Myocyte (in vitro differentiated cells): ENCODE data around the gene AMY2A. TPM values are rescaled to one million over a fixed set of nuclear protein-coding genes. Genes with fewer than 3 reads are reported as not detected.
"Not testable (repeated sequence)": the region's sequence is repeated elsewhere in the genome, so short reads cannot be mapped to it uniquely, and the experiment has no call there.

ENCODE experiments used
- DNase-seq: peaks from one replicate; pipeline ENCODE4 v3.0.0-alpha.2; 2012; ENCODE audit warnings: low read depth
- polyA plus RNA-seq: library from polyadenylated mRNA; unstranded; fragments of >200 nt; gene quantifications from one replicate; pipeline ENCODE4 v1.2.1, GENCODE V29; 2012; ENCODE audit warnings: missing spikeins
- total RNA-seq: library from RNA; depleted of rRNA; stranded (reverse); fragments of >200 nt; gene quantifications from 2 replicates; pipeline ENCODE4 v1.2.3, GENCODE V29; 2014

Gene AMY2A
- total RNA-seq: not detected in 2 replicates
- polyA plus RNA-seq: not detected

GRCh38 chr1:103616994-103617477 lies at the start of gene AMY2A:
TSS of gene AMY2A (plus strand) at chr1:103617427. CDS start at chr1:103617441, 14 bp downstream.
- DNase-seq: not testable (repeated sequence)

GRCh38 chr1:103569493-103569892 lies 47.7 kb upstream of the AMY2A start:
- DNase-seq: no peak

- not testable (repeated sequence) for DNase-seq
Observed at GRCh38 chr1:103571289-103571688, 45.9 kb upstream of the AMY2A start, which contains the start of gene AMY2B. TSS of gene AMY2B (plus strand) at chr1:103571589. CDS start at chr1:103571603, 14 bp downstream.

- peak; percentile 1 for DNase-seq
Observed at GRCh38 chr1:103576065-103576464, 41.2 kb upstream of the AMY2A start.

GRCh38 chr1:103576784-103577183 lies 40.4 kb upstream of the AMY2A start:
- DNase-seq: not testable (repeated sequence)

- no peak for DNase-seq
Observed at GRCh38 chr1:103582464-103582863, 34.8 kb upstream of the AMY2A start.

- no peak for DNase-seq
Observed at GRCh38 chr1:103583887-103584286, 33.3 kb upstream of the AMY2A start.

GRCh38 chr1:103584537-103584936 lies 32.7 kb upstream of the AMY2A start:
- DNase-seq: no peak

GRCh38 chr1:103602740-103603139 lies 14.5 kb upstream of the AMY2A start:
- DNase-seq: not testable (repeated sequence)

- no peak for DNase-seq
Observed at GRCh38 chr1:103616362-103616761, 865 bp upstream of the AMY2A start.

- not testable (repeated sequence) for DNase-seq
Observed at GRCh38 chr1:103627436-103627835, 10.2 kb downstream of the AMY2A start.

GRCh38 chr1:103641194-103641593 lies 24.0 kb downstream of the AMY2A start:
- not testable (repeated sequence) for DNase-seq

GRCh38 chr1:103643908-103644307 lies 26.7 kb downstream of the AMY2A start:
- DNase-seq: not testable (repeated sequence)

GRCh38 chr1:103650305-103650704 lies 33.1 kb downstream of the AMY2A start:
- not testable (repeated sequence) for DNase-seq

GRCh38 chr1:103650889-103651288 lies 33.7 kb downstream of the AMY2A start:
- DNase-seq: not testable (repeated sequence)

- not testable (repeated sequence) for DNase-seq
Observed at GRCh38 chr1:103654133-103654532, 36.9 kb downstream of the AMY2A start.

GRCh38 chr1:103655460-103655859 lies 38.2 kb downstream of the AMY2A start, which contains the start of gene AMY1A:
TSS of gene AMY1A (plus strand) at chr1:103655760. CDS start at chr1:103656331, 571 bp downstream.
- DNase-seq: not testable (repeated sequence)

Other genes starting within 250 kb of the AMY2A start
- gene RNPC3, start 91.7 kb upstream of the AMY2A start, total RNA-seq: 11.0 and 14.4 TPM in 2 replicates
- gene AMY2B, start 45.8 kb upstream of the AMY2A start, total RNA-seq: 10.6 and 13.8 TPM in 2 replicates
- not detected in 2 replicates for gene AMY1A, start 38.3 kb downstream of the AMY2A start, total RNA-seq
- not detected in 2 replicates for gene AMY1B, start 78.8 kb downstream of the AMY2A start, total RNA-seq
- gene AMY1C, start 132.5 kb downstream of the AMY2A start, total RNA-seq: not detected in 2 replicates